Sigmoid colon (tissue), 7 donors: ENCODE data around the gene NKX3-2. TPM values are rescaled to one million over a fixed set of nuclear protein-coding genes. Genes with fewer than 3 reads are reported as not detected.

ENCODE experiments used
- DNase-seq: peaks from one replicate; pipeline ENCODE4 v3.0.0-alpha.2; 2019
- H3K27ac ChIP-seq, 4 donors: fragments of 200-600 bp; sonication (generic); one replicate each; pipeline ENCODE4 v1.5.1; 2016 to 2019; ENCODE audit warnings: mild to moderate bottlenecking in 1 of 4
- H3K27me3 ChIP-seq, 3 donors: fragments of 200-600 bp; sonication (generic); one replicate each; pipeline ENCODE4 v1.5.1; 2019; ENCODE audit warnings: mild to moderate bottlenecking in 1 of 3
- H3K36me3 ChIP-seq, 4 donors: fragments of 200-600 bp; sonication (generic); one replicate each; pipeline ENCODE4 v1.5.1; 2016 to 2019
- H3K4me1 ChIP-seq, 4 donors: fragments of 200-600 bp; sonication (generic); one replicate each; pipeline ENCODE4 v1.5.1; 2017 to 2019
- H3K4me3 ChIP-seq, 4 donors: fragments of 200-600 bp; sonication (generic); one replicate each; pipeline ENCODE4 v1.5.1; 2017 to 2019; ENCODE audit warnings: mild to moderate bottlenecking in 2 of 4, moderate library complexity in 1 of 4
- H3K9me3 ChIP-seq, 4 donors: fragments of 200-600 bp in 3 of 4; sonication (generic) in 3 of 4; one replicate each; pipeline versions ENCODE4 v1.5.1 to v1.6.1; 2013 to 2019
- CTCF ChIP-seq, 4 experiments: fragments of 450-650 bp in 3 of 4; fragments of 200-600 bp in 1 of 4; IDR thresholded peaks; one replicate each; pipeline ENCODE4 v1.5.1; 2016 to 2019; ENCODE audit warnings: antibody characterized with exemption in 4 of 4, mild to moderate bottlenecking in 3 of 4, moderate library complexity in 2 of 4
- EP300 ChIP-seq, 4 donors: sonication (generic); formaldehyde crosslinking; IDR thresholded peaks; one replicate each; pipeline ENCODE4 v1.6.1; 2017; ENCODE audit warnings: antibody characterized with exemption in 4 of 4
- POLR2A ChIP-seq, 2 donors: fragments of 450-650 bp; IDR thresholded peaks; one replicate each; pipeline ENCODE4 v1.6.1; 2016; ENCODE audit warnings: antibody characterized with exemption in 2 of 2, mild to moderate bottlenecking in 2 of 2, moderate library complexity in 2 of 2
- POLR2AphosphoS5 ChIP-seq, 4 donors: sonication (generic); formaldehyde crosslinking; IDR thresholded peaks; one replicate each; pipeline ENCODE4 v1.6.1; 2017; ENCODE audit warnings: antibody characterized with exemption in 4 of 4
- WGBS, 2 donors: extraction: QIAGEN DNeasy Blood & Tissue Kit; methylation state at CpG; one replicate each; pipeline ENCODE4 v1.1.7; 2013; 5-methylcytosine and 5-hydroxymethylcytosine counted together
- intact Hi-C: fragments of 100-400 bp; cut with DNase I; formaldehyde crosslinking; loops from one replicate; pipeline ENCODE4 v1.15.1; 2023
- polyA plus RNA-seq, 3 donors: library from polyadenylated mRNA; stranded (reverse); fragments of 200-250 nt; gene quantifications; one replicate each; pipeline ENCODE4 v1.2.3, GENCODE V29; 2013
- total RNA-seq, 4 donors: library from RNA; depleted of rRNA; stranded (reverse); fragments of >200 nt; gene quantifications; one replicate each; pipeline ENCODE4 v1.1.0, GENCODE V29; 2016
- donor health status: healthy with polysubstance abuse.
- donor health status: Bipolar disorder and iron deficiency.
- donor health status: healthy.

NKX3-2 gene
- total and polyA plus RNA-seq, 7 donors = 0.60 to 28.2 (median 20.3) TPM; not detected in 1

- Histone ChIP-seq H3K9me3 (no peaks in the 10 kb centered on the region), H3K27ac (no peak overlapping the region), H3K36me3 (no peaks in the 10 kb centered on the region), H3K4me1 (peaks cover 0 to 9% (median 3%) of the 10 kb centered on the region in 4 donors), H3K27me3 (peaks cover 2 to 43% (median 5%) of the 10 kb centered on the region in 3 donors), H3K4me3 (peak overlapping the region in 1 of 4 donors; percentile 38)
- peak; percentile 54 for DNase-seq
- WGBS, 2 donors = 15 to 17% methylated on average over 32 of the region's 32 CpGs
- TF ChIP-seq CTCF (IDR thresholded peaks at IDR 0.05) (no peak), POLR2A (IDR thresholded peaks at IDR 0.05) (no peak), POLR2AphosphoS5 (IDR thresholded peaks at IDR 0.05) (no peak), EP300 (IDR thresholded peaks at IDR 0.05) (no peak)
- intact Hi-C loops = no loop called here
Observed at GRCh38 chr4:13534344-13535063, 9.8 kb downstream of the NKX3-2 start.

GRCh38 chr4:13533670-13534343 lies 10.5 kb downstream of the NKX3-2 start:
- 30 to 31% methylated on average over 13 of the region's 13 CpGs for WGBS, 2 donors
- Histone ChIP-seq H3K27me3 (peaks cover 0 to 46% (median 5%) of the 10 kb centered on the region in 3 donors), H3K9me3 (no peaks in the 10 kb centered on the region), H3K27ac (no peak overlapping the region), H3K36me3 (no peaks in the 10 kb centered on the region), H3K4me1 (peaks cover 0 to 4% (median under 1%) of the 10 kb centered on the region in 4 donors), H3K4me3 (no peak overlapping the region)
- no peak for DNase-seq
- TF ChIP-seq POLR2AphosphoS5 (IDR thresholded peaks at IDR 0.05) = no peak
- no peak for TF ChIP-seq CTCF (IDR thresholded peaks at IDR 0.05)
- TF ChIP-seq POLR2A (IDR thresholded peaks at IDR 0.05) = no peak
- TF ChIP-seq EP300 (IDR thresholded peaks at IDR 0.05) = no peak
- intact Hi-C loops = no loop called here

GRCh38 chr4:13531625-13531998 lies 12.7 kb downstream of the NKX3-2 start:
- Histone ChIP-seq H3K27ac (no peak overlapping the region), H3K36me3 (no peaks in the 10 kb centered on the region), H3K4me1 (peaks cover 0 to 14% (median 9%) of the 10 kb centered on the region in 4 donors), H3K4me3 (no peak overlapping the region), H3K27me3 (peaks cover 9 to 58% (median 14%) of the 10 kb centered on the region in 3 donors), H3K9me3 (no peaks in the 10 kb centered on the region)
- WGBS, 2 donors = 38 to 42% methylated on average over 8 of the region's 8 CpGs
- intact Hi-C loops = no loop called here
- TF ChIP-seq POLR2A (IDR thresholded peaks at IDR 0.05) (no peak), POLR2AphosphoS5 (IDR thresholded peaks at IDR 0.05) (no peak), EP300 (IDR thresholded peaks at IDR 0.05) (no peak), CTCF (IDR thresholded peaks at IDR 0.05) (no peak)
- DNase-seq = no peak

GRCh38 chr4:13530823-13531624 lies 13.3 kb downstream of the NKX3-2 start:
- Histone ChIP-seq H3K36me3 (no peaks in the 10 kb centered on the region), H3K4me1 (peaks cover 0 to 14% (median 9%) of the 10 kb centered on the region in 4 donors), H3K27me3 (peaks cover 13 to 60% (median 18%) of the 10 kb centered on the region in 3 donors), H3K27ac (no peak overlapping the region), H3K9me3 (no peaks in the 10 kb centered on the region), H3K4me3 (no peak overlapping the region)
- TF ChIP-seq CTCF (IDR thresholded peaks at IDR 0.05) (no peak), EP300 (IDR thresholded peaks at IDR 0.05) (no peak), POLR2A (IDR thresholded peaks at IDR 0.05) (no peak), POLR2AphosphoS5 (IDR thresholded peaks at IDR 0.05) (no peak)
- intact Hi-C loops = no loop called here
- peak; percentile 49 for DNase-seq
- WGBS, 2 donors = 19 to 27% methylated on average over 35 of the region's 35 CpGs
